ENCODE data around the gene LTO1. TPM values are rescaled to one million over a fixed set of nuclear protein-coding genes. Genes with fewer than 3 reads are reported as not detected.
"Not testable (repeated sequence)": the region's sequence is repeated elsewhere in the genome, so short reads cannot be mapped to it uniquely, and the experiment has no call there.

Gene LTO1
- polyA plus RNA-seq, 3 donors, result 18.5 to 21.5 (median 20.3) TPM

GRCh38 chr11:69702239-69702691, 27.1 kb upstream of the LTO1 start:
- DNase-seq (ENCODE audit: low read depth in 3 of 3, low spot score in 2 of 3), result no peak

- peak in 1 of 3 donors; percentile 61 for DNase-seq (ENCODE audit: low read depth in 3 of 3, low spot score in 2 of 3)
Measured at GRCh38 chr11:69700278-69701140, 25.4 kb upstream of the LTO1 start.

- DNase-seq (ENCODE audit: low read depth in 3 of 3, low spot score in 2 of 3), result no peak
Measured at GRCh38 chr11:69699213-69699612, 24.1 kb upstream of the LTO1 start.

GRCh38 chr11:69698362-69698761, 23.2 kb upstream of the LTO1 start:
- DNase-seq (ENCODE audit: low read depth in 3 of 3, low spot score in 2 of 3), result no peak

GRCh38 chr11:69697861-69698260, 22.7 kb upstream of the LTO1 start:
- no peak for DNase-seq (ENCODE audit: low read depth in 3 of 3, low spot score in 2 of 3)

GRCh38 chr11:69697469-69697843, 22.3 kb upstream of the LTO1 start:
- no peak for DNase-seq (ENCODE audit: low read depth in 3 of 3, low spot score in 2 of 3)

- no peak for DNase-seq (ENCODE audit: low read depth in 3 of 3, low spot score in 2 of 3)
Measured at GRCh38 chr11:69696749-69697468, 21.8 kb upstream of the LTO1 start.

- not testable (repeated sequence) for DNase-seq (ENCODE audit: low read depth in 3 of 3, low spot score in 2 of 3)
Measured at GRCh38 chr11:69695995-69696394, 20.8 kb upstream of the LTO1 start.

- DNase-seq (ENCODE audit: low read depth in 3 of 3, low spot score in 2 of 3), result no peak
Measured at GRCh38 chr11:69695581-69695980, 20.4 kb upstream of the LTO1 start.

GRCh38 chr11:69694781-69695180, 19.6 kb upstream of the LTO1 start:
- DNase-seq (ENCODE audit: low read depth in 3 of 3, low spot score in 2 of 3), result no peak

- DNase-seq (ENCODE audit: low read depth in 3 of 3, low spot score in 2 of 3), result no peak
Measured at GRCh38 chr11:69692422-69692821, 17.3 kb upstream of the LTO1 start.

GRCh38 chr11:69691463-69691862, 16.3 kb upstream of the LTO1 start:
- DNase-seq (ENCODE audit: low read depth in 3 of 3, low spot score in 2 of 3), result no peak

- no peak for DNase-seq (ENCODE audit: low read depth in 3 of 3, low spot score in 2 of 3)
Measured at GRCh38 chr11:69689484-69690319, 14.5 kb upstream of the LTO1 start.

- DNase-seq (ENCODE audit: low read depth in 3 of 3, low spot score in 2 of 3), result not testable (repeated sequence)
Measured at GRCh38 chr11:69687969-69688771, 13.0 kb upstream of the LTO1 start.

- no peak for DNase-seq (ENCODE audit: low read depth in 3 of 3, low spot score in 2 of 3)
Measured at GRCh38 chr11:69686856-69687255, 11.7 kb upstream of the LTO1 start.

- DNase-seq (ENCODE audit: low read depth in 3 of 3, low spot score in 2 of 3), result no peak
Measured at GRCh38 chr11:69686452-69686851, 11.3 kb upstream of the LTO1 start.

GRCh38 chr11:69685348-69685747, 10.2 kb upstream of the LTO1 start:
- no peak for DNase-seq (ENCODE audit: low read depth in 3 of 3, low spot score in 2 of 3)

GRCh38 chr11:69684651-69685050, 9.5 kb upstream of the LTO1 start:
- no peak for DNase-seq (ENCODE audit: low read depth in 3 of 3, low spot score in 2 of 3)

- no peak for DNase-seq (ENCODE audit: low read depth in 3 of 3, low spot score in 2 of 3)
Measured at GRCh38 chr11:69683764-69684333, 8.7 kb upstream of the LTO1 start.

Data from right renal cortex interstitium (tissue), 3 donors.